IPS DF 4.7 (cell line): Measurements from ENCODE around the gene AMDHD2.

ENCODE experiments used
- DNase-seq: peaks from one replicate; pipeline ENCODE4 v3.0.0-alpha.2; 2013; ENCODE audit warnings: low spot score; ENCODE audit errors: extremely low read depth

AMDHD2 gene

GRCh38 chr16:2498531-2499253 is 21.5 kb upstream of the AMDHD2 start:
- DNase-seq = no peak

DNA sequence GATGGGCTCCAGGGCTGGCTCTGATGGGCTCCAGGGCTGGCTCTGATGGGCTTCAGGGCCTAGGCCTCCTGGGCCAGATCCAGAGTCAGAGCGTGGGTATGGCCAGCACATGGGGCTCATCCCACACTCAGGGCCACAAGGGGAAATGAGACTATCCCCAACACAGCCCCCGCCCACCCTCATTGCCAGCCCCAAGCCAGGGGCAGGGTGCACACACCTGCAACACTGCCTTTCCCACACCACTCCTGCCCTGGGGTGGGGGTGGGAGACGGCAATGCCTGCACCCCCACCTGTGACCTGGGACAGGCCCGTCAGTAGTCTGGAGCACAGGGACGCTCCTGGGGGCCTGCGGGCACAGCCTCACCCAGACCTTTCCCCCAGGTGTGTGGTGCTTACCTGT is 20.7 kb upstream of the AMDHD2 start:
- DNase-seq = no peak

- no peak for DNase-seq
These were observed 20.2 kb upstream of the AMDHD2 start for GRCh38 chr16:2499890-2500429.

GRCh38 chr16:2500430-2500917 is 19.7 kb upstream of the AMDHD2 start:
- no peak for DNase-seq

- no peak for DNase-seq
These were observed 19.0 kb upstream of the AMDHD2 start for GRCh38 chr16:2500918-2501750.

GRCh38 chr16:2501946-2502895 is 17.9 kb upstream of the AMDHD2 start:
- DNase-seq = no peak

DNA sequence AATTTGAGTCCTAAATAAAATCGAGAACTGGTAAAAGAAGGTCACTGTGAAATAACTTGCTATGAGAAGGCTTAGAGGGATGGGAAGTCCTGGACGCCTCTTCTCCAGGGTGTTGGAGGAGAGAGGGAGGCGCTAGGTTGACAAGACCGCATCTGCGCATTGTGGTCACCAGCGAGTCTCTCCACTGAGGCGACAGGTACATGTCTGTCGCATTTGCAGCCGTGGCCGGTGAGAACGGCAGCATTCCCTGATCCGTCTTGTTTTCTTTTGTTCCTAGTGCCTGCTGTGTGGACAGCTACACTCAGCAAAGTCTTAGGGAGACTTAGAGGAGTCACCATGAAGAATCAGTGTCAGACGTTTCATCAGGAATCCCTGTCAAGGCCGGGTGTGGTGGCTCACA is 14.5 kb upstream of the AMDHD2 start:
- no peak for DNase-seq

DNA sequence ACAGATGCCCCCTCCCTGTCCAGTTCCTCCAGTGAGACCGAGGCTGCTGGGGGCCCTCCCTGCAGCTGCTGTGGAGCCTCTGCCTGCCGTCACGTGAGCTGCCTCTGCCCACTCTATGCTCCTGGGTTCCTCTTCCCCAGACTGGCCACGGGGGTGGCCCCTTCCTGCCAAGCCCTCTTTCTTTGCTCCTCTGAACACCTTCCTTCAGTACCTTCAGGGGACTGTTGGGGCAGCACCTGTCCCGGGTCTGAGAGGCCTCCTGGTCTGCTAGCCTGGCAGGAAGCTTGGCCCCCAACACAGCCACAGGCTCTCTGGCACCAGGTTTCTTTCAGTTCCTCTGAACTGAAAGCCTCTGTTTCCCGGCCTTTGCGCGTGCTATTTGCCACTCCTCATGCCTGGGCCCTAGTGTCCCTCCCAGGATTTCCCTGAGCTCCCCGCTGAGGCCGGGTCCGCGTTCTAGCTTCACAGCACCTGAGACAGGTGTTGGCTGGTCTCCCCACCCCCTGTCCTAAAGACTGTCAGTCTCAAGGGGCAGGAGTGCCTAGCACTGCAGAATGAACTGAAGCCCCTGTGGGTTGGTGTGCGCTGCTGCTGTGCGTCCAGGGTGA is 13.0 kb upstream of the AMDHD2 start:
- DNase-seq = no peak

GRCh38 chr16:2507665-2508064 is 12.5 kb upstream of the AMDHD2 start:
- DNase-seq = no peak

DNA sequence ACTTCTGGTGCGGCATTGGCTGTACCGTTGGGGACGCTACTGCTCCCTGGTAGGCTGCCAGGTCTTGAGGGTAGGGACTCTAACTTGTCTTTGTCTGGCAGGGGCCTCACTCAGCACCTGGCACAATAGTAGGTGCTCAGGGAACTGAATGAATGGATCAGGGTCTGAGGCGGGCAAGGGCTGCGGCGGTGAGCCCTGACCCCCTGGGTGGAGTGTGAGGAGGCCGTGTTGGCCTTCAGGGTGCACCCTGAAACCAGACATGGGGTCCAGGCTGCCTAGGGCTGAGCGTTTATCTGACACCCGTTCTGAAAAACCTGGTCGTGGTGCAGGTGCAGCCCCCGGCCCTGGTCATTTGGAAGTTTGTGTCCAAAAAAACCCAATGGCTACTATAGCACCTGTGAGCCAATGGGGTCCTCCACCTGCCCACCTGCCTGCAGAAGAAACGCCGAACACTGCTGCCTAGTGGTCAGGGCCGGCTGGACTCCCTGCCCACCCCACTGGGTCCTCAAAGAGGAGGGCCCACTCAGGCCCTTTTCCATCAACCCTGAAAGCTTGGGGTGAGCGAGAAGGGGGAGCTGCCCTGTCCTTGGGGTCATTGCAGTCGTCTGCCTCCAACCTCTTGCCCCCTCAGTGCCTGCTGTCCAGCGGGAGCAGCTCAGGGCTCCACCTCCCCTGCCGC is 11.3 kb upstream of the AMDHD2 start:
- DNase-seq = no peak

DNA sequence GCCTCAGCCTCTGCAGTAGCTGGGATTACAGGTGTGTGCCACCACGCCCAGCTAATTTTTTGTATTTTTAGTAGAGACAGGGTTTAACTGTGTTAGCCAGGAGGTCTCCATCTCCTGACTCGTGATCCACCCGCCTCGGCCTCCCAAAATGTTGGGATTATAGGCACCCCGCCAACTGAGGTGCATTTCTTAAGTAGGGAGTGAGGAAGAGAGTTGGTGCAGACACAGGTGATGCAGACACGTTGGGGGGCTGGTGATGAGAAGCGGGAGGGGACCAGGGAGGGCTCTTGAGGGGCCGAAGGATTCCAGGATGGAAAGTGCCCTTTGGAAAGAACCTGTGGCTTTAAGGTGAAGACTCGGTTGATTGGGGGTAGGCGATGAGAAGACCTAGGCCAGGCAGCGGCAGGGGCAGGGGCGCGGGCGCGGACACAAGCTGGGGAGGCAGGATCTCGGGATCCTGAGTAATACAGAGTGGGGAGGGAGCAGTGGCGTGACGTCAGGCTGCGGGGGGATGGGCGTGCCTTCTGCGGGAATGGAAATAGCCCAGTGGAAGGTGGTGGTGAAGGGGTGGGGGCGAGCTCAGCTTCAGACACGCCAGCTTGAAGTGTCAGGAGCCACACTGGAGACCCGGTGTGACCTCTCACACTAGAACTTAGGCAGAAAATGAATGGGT is 8.9 kb upstream of the AMDHD2 start:
- no peak for DNase-seq

DNA sequence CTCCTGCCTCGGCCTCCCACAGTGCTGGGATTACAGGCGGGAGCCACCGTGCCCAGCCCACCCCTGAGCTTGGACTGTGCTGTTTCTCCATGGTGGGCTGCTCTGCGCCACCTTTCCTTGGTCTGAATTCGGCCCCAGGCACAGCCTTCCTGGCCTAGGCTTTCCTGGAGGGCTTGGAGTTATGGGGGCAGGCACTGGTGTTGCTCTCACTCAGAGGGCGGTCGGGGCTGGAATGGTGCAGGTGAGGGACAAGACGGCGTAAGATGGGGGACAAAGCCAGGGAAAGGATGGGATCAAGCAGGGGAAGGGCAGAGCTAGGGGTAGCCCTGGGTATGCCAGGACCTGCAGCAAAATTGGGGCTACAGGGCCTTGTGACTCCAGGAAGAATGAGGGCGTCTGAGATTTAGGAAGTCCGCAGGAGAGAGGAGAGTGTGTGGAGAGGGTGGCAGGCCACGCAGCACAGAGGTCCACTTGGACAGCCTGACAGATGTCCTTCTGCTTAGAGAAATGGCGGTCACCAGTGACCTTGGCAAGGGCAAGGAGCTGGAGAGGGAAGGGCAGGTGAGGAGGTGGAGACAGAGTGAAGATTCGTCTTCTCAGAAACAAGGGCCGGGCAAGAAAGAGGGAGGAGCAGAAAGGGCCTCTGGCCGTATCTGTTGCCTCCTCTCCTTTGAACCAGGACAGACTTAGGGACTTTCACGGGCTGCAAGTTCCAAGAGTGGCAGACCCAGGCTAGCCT is 8.0 kb upstream of the AMDHD2 start:
- DNase-seq = no peak

DNA sequence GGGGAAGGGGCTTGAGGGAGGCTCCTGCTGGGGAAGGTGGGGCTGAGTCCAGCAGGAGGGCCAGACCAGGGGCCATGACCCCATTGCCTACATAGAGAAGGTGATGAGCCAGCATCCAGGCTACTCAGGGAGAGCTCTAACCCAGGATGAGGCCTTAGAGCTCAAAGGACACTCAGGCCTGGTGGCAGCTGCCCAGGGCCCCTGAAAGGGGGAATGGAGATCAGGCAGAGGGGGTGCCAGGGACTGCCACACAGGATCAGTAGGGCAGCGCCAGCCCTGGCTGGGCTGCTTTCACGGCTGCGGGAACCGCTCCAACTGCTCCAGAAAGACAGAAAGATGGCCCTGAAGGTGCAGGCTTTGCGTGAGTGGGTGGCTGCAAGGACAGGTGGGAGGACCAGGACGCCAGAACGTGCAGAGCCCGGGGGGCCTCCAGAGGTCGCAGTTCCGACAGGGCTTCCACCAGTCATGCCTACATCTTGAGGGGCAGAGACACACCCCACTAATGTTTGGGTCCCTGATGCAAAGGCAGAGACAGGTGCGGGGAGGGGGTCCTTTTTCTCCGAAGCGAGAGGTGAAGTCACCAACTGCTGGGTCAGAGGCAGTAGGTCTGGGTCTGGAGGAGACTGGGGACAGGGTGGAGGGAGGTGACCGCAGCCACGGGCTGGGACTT is 7.3 kb upstream of the AMDHD2 start:
- no peak for DNase-seq

- no peak for DNase-seq
These were observed 6.5 kb upstream of the AMDHD2 start, which contains the start of gene ATP6V0C for GRCh38 chr16:2513405-2514332. Gene ATP6V0C, plus strand, starts transcription at chr16:2513952. Its CDS starts 152 bp downstream, at chr16:2514104.

GRCh38 chr16:2514333-2515179 is 5.6 kb upstream of the AMDHD2 start:
- no peak for DNase-seq

DNA sequence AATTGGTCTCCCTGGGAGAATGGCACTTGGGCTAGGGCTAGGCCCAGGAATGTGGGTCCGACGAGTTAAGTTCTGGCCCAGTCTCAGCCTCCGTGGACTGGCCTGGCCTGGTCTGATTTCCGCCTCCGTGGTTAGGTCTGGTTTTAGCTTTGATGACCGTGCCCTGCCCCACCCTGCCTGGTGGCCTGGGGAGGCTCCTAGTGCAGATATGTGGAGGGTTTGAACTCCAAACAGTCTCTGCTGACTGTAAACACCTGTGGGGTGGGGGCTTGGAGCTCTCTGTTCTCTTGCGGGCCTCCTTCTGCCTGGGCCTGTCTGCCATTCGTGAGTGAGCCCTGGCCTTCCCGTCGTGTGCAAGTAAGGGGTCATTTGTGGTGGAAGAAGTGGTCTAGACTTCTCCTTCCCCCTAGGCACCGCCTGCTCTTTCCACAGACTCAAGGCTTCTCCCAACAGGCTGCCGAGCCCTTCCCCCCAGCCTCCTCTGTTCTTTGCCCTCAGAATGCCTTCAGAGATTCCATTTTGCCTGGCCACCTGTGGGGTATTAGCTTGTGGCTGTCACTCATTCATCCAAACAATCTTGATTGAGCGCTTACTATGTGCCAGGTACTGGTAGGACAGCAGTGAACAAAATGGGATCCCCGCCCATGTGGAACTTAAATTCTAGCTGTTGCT is 4.9 kb upstream of the AMDHD2 start:
- no peak for DNase-seq
